Measurements from ENCODE around the gene ALDH1A3.

ALDH1A3 gene

DNA sequence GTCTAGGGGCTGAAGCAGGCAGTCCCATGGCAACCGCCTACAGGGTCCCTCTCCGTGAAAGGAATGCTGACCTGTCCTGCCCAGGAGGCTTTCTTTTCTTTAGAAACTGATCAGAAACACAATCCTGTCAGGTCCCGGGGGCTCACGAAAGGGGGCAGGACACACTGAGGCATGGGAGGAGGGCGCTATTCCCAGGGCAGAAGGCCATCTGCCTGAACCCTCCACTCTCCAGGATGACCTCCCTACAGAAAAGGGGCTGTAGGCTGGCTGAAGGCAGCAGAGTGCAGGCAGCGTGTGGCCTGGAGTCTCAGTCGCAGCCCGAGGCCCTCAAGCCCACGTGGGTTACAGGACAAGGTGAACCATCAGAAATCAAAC, 21.2 kb downstream of the ALDH1A3 start:
- in situ Hi-C loops (cut with HindIII; ENCODE audit: low sequenced_read_pairs): no loop called here

DNA sequence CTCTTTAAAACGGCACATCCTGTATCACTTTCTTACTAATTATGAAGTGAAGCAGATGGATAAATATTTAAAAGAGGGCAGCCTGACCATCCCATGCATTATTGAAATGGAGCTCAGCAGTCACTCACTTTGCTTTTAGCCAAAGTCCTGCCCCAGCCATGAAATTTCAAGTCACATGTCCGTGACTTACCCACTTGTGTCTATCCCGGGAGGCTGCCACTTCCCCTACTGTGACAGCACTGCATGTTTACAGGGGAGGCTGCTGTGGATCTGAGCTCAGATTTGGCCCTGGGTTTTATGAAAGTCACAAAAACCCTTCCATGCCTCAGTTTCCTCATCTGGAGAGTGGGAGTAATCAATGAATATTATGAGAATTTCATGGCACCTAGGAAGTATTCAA, 21.7 kb downstream of the ALDH1A3 start:
- in situ Hi-C loops (cut with HindIII; ENCODE audit: low sequenced_read_pairs): no loop called here

DNA sequence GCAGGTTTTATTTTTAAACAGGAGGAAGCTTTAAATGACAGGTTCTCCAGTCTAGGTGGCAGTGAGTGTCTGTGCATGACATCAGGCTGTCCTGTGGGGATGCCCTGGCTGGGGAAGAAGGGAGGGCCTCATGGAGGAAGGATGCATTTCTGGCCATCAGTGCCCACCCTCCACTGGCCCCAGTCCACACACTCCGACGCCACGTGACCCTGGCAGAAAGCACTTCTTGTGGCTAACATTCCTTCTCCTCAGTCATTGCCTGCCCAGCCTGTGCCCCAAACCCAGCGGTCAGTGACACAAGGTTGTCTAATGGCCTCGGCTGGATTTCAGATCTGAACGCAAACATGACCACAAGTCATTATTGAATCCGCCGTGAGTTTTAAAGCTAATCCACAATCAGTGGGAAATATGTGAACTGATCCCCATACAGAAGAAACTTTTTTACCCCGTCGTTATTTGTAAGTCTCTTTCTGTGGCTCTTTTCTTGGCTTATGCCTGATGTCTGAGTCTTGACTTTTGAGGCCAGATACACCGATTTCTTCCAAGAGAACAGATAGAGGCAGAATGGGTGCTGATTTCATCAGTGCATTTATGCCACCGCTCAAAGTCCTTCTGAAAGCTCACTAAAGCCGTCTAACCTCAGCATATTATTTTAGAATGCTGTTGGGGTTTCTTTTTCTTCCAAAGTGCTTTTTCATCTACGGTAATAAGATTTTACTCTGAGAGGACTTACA, 22.2 kb downstream of the ALDH1A3 start:
- in situ Hi-C loops (cut with HindIII; ENCODE audit: low sequenced_read_pairs): no loop called here

DNA sequence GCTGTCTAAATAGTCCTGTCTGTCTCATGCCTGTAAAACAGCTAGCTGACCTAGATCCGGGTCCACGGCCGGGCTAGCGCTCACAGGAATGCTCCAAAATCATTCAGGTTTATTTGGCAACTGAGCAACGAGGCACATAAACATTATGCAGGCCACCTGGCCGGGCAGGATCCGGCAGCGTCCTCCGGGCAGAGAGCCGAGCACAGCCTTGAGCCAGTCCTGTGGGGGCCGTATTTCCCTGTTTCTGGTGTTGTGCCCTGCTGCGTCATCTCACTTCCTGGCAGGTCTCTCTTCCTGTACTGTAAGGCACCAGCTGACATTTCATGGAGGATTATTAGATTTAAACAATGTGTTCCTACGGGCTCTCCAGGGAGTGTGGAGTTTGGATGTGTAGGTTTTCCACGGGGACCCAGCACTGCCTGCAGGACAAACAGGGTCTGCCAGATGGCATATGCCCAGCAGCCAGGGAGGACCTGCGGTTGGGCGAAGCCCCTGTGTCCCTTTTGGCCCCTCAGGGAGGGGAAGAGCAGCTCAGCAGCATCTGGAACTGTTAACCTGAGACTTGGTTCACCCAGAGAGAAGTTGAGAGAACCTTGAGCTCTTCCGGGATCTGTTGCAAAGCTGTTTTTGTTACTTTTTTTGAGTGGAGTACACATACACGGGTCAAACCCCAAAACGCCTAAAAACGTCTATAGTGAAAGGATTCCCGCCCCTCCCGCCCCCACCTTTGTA, 23.0 kb downstream of the ALDH1A3 start:
- in situ Hi-C loops (cut with HindIII; ENCODE audit: low sequenced_read_pairs): no loop called here

DNA sequence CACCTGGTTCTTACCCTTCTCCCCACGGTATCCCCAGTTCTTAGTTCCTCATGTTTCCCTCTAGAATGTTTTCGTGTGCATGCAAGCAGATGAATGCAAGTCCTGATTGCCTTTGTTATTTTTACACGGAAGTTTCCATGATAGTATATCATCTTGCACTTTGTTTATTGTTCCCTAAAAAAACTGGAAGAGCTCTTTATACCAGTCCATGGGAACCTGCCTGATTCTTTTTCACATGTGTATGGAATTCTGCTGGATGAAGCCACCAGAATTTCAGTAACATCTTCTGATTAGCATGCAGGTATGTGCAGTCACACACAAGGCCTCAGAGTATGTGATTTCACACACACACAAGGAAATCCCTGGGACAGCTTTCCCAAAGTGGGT, 23.5 kb downstream of the ALDH1A3 start:
- in situ Hi-C loops (cut with HindIII; ENCODE audit: low sequenced_read_pairs): no loop called here

DNA sequence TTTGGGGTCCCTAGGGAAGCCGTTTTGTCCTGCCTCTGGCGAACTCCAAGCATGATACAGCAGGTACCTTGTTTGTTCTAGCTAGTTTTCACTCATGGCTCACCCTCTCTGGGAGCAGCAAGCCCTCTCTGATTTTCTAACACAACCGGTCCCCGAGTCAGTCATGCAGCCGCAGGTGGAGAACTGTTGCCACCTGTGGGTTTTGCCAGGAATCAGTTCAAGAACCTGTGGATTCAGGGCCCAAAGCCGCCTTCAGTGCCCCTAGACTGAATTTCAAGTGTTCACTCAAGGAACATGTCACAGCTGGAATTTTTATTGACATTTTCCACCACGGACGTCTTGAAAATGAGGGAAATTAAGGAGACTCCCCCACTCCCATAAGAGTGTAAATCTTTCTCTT, 26.2 kb downstream of the ALDH1A3 start:
- in situ Hi-C loops (cut with HindIII; ENCODE audit: low sequenced_read_pairs): no loop called here

DNA sequence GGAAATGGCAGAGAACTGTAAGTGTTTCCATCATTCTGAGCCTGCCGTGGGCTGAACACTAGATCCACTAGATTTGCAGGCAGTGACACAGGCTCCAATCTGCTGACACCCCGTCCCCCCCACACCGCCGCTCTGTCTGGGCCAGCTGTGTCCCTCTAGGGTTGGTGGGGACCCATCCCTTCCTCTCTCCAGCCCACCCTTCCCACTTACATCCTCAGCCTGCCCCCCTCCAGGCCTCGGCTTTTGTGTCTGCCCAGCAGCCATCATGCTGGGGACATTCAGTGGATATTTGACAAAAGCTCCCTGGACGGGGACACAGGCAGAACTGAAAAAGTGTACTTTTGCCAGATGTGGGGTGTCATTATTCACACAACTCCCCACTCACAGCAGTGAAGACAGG, 28.8 kb downstream of the ALDH1A3 start:
- in situ Hi-C loops (cut with HindIII; ENCODE audit: low sequenced_read_pairs): no loop called here

DNA sequence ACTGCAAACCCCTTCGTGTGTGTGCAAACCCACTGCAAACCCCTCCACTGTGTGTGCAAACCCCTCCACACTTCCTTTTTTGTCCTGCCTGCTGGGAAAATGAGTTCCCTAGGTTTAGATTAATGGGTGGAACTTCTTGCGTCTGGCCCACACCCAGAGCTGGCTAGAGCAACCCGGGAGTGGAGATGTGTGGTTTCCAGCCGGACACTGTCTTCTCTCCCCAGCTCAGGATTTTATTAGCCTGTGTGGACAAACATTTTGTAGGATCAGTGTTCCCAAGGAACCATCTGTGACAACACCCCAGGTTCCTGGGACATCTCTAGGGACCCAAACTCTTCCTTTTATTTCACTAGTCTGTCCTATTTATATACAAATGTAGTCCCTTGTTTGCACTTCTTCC, 29.9 kb downstream of the ALDH1A3 start:
- in situ Hi-C loops (cut with HindIII; ENCODE audit: low sequenced_read_pairs): no loop called here

DNA sequence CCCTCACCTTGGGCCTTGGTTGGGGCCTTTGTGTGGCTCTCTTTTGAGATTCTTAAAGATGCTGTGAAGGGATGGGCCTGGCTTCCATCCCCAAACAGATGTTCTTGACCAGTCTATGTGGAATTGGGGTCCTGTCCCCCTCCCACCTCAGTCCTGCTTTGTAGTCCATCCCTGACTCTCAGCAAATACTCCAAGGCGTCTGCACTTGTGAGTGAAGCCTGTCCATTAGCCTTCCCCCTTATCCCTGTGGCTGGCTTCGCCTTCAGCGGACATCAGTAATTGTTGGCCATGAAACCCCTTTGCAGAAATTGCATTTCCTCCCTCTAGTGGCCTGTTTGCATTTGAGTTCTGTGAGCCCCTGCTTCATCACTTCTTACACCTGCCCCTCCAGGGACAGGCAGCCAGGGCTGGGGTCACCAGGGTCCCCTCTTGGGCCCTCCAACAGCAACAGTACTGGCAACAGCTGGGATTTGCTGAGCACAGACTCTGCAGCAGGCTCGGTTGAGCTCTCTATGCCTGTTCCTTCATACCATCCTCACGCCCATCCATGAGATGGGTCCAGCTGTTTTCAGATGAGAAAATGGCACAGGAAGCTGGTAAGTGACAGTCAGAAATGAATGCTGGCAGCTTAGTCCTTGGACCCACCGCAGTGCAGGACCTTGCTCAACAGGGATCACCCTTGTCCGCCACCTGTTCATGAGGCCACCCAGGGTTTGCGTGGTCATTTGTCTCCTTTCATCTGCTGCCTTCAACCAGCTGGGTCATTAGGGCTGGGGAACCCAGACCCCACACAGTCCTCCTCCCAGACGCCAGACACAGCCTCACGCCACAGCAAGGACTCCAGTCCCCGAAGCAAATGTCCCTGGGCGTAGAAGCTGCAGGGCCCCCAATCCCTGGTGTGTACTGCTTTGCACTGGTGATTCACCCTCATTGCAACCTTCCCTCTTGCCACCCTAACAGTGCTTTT, 30.6 kb downstream of the ALDH1A3 start:
- in situ Hi-C loops (cut with HindIII; ENCODE audit: low sequenced_read_pairs): no loop called here

DNA sequence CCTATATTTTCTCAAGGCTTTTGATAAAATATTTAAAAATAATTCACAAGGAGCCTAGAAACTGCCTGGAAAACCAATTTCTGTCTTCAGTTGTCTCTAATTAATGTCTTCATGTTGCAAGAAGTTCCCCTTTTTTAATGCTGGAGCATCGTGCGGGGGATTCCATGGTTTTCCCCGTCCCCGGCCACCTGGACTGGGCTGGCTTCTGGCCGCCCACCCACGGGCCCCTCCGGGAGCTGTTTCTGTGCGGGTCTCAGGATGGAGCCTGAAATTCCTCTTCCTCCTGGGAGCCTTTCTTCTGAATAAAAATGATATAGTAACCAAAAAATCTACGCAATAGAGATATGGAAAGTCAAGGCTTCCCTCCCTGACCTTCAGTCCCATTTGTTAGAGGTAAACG, 31.5 kb downstream of the ALDH1A3 start:
- in situ Hi-C loops (cut with HindIII; ENCODE audit: low sequenced_read_pairs): no loop called here

DNA sequence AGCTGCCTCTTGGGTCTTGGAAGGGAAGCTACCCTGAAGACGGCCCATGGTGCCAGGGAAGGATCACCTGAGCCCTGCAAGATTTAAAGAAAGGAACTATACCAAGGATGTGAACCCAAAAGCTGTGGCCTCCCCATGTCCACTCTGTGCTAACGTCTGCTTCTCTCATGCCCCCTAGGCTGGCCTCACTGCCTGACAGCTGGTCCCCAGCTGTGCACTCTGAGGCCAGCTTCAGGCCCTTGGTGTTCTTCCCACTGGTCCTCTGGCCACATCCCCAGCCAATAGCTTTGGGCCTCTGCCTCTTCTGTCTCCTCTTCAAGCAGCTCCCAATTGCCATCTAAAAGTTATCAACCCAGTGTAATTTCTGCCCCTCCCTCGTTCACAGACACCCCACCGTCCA, 34.3 kb downstream of the ALDH1A3 start:
- in situ Hi-C loops (cut with HindIII; ENCODE audit: low sequenced_read_pairs): no loop called here

DNA sequence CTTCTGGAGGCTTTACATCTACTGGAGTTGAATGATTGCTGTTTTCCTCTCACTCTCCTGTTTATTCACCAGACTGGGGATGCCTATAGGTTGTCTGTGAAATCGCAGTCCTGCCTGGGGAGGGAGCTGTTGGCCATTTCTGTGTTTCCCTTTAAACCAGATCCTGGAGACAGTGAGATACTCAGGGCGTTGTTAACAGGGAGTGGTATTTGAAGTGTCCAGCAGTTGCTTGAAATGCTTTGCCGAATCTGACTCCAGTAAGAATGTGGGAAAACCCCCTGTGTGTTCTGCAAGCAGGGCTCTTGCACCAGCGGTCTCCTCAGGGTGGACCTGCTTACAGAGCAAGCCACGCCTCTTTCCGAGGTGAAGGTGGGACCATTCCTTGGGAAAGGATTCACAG, 35.2 kb downstream of the ALDH1A3 start:
- in situ Hi-C loops (cut with HindIII; ENCODE audit: low sequenced_read_pairs): no loop called here

DNA sequence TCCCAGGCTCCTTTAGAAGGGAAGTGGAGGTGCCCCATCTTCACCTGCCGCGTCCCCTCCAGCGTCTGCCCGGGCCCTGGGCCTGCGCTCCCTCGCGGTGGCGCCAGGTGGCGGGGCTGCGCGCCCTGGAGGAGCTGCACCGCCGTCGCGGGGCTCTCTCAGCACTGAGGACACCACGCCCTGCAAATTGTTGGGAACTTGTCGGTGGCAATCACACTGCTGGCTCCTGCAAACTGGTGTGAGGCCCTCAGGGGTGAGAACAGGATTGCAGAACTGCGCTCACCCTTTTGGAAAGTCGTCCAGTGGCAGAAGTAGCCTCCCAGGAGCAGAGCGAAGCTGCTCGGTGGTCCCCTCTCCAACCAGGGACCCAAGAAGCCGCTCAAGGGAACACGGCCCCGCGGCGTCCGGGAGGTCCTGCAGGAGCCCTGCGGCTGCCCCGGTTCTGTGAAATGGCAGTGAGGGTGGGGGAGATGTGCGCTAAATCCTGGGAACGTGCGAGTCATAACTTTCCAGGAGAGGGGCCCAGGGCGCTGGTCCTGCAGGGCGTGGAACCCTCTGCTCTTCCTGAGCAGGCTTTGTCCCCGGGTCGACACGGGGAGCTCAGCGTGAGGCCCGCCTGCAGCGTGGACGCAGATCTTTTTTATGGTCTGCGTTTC, 38.5 kb downstream of the ALDH1A3 start:
- in situ Hi-C loops (cut with HindIII; ENCODE audit: low sequenced_read_pairs): no loop called here

DNA sequence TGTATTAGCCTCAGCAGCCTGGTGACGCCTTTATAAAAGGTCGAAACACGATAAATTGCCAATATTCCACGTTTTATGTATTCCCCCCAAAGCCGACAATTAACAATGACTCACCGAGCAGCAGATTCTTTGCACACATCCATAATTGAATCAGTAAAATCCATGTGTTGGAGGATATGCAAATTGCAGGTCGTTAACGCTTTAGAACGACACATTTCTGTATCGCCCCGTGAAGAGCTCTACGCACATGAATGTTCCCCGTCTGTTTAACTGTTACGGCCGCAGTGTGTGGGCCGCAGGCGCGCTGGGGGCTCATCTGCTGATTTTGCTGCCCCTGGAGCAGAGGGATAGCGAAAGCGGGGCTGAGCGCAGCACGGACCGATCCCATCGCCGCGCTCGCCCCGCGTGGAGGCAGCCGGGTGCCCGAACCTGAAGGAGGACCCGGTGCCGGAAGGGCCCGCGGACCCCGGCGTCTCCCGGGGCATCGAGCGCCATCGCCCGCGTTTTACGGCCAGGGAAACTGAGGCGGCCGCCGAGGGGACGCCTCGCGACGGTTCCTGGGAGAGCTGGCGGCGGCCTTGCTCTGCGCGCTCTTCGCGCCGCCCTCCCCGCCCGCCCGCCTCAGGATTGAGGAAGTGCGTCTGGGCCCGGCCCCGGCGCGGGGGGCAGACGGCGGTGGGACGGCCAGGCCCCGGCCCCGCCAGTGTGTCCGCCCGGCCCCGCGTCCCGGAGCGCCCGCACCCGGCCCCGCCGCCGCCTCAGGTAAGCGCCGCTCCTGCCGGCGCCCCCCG, 39.3 kb downstream of the ALDH1A3 start, which contains the start of gene LRRK1:
Gene LRRK1, plus strand, starts transcription at position 668 of the 791 bp plus-strand sequence. CDS start 5,276 bp downstream, outside the sequence.
- in situ Hi-C loops (cut with HindIII; ENCODE audit: low sequenced_read_pairs): no loop called here

DNA sequence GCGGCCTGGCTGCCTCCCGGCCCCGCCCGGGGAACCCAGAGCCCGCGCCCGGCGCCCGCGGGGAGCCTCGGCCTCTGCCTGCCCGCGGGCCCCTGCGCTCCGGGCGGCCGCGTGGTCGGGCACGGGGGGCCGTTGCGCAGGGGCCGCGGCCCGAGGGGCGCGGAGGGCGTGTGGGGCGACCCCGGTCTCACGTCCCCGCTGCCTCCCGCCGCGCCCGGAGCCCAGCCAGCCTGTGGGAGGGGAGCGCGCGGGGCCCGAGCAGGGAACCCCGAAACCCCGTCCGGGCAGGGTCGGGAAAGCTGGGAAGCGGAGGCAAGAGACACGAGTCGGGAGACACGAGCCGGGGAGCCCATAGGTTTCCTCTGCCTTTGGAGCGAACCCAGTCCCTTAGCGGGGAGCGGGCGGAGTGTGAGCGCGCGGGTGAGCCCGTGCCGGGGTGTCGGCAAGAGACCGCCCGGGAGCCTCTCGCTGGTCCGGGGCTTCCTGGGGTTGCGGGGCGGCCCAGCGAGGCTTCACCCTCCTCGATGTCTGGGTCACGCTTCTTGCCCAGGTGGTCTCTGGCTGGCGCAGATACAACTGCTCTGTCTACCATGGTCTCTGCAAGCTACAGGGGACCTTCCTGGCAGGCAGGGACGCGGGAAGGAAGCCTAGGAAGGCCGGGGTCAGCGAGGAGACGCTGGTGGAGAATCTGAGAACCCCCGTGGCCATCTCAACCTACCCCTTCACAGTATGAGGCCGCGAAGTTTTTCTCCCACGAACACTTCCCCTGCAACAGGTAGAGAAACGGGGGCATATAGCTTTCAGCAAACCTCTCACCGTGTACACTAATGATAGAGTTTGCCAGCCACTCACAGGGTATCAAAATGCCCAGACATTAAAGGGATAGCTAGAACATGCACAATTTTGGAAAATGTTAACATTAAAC, 40.1 kb downstream of the ALDH1A3 start:
- in situ Hi-C loops (cut with HindIII; ENCODE audit: low sequenced_read_pairs): loop anchor here (10.0 kb wide), 1 partner anchor 75 kb away; no protein-coding TSS in a partner anchor

DNA sequence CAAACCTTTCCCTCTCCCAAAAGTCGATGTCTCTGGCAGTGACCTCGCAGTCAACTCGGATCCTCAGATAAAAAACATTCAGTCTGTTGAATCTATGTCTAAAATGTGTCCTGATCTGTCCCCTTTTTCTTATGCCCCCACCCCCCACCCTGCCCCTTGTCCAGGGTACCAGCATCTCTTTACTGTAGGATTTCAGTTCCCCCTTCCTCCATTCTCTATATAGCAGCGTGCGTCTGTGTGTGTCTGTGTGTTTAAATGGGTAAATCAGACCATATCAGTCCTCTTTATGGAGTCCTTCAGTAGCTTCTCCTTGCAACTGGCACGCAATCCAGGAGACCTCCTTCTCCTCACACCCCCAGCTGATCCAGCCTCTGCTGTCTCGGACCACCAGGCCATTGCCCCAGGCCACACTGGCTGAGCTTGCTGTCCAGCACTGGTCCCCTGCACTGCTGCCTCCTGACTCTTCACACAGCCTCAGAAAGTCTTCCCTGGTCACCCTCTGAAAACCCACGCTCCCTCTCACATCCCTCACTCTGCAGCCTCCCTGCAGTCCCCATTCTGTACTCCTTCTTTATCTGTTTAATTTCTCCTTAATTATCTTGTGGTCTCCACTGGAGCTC, 41.0 kb downstream of the ALDH1A3 start:
- in situ Hi-C loops (cut with HindIII; ENCODE audit: low sequenced_read_pairs): loop anchor here (10.0 kb wide), 1 partner anchor 74 kb away; no protein-coding TSS in a partner anchor

DNA sequence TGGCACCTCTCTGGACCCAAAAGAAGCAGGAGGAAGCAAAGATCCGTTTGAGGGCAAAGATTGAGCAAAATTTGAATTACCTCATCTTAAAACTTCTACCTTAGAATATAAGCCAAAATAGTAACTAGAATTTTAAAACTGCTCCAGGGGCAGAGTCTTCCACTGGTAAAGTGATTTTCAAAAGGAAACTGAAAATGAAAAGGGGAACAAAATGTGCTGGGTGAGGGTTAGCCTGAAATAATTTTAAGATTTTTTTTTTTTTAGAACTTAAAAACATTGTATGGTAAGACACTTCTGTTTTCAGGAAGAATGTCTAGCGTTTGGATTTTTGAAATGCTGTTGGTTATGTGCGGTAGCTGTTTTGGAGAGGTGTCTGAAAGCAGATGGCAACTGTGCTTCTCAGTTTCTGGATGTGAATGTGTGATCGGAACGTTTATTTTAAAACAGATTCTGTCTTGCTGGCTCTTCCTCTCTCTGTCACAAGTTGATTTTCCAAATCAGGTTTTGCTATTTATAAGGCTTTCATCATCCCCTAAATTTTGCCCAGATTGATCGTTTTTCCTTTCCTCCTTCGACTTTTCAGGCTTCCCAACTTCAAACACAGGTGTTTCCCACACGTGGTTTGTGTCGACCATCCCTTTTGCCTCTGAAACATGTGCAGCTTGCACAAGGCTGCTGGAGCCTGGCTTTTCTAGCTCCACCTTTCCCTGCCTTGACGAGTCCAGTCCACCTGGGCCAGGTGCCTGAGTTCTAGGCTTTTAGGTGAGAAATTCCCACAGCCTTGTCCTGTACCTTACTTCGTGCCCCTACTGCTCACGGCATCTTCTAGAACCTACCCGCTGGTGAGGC, 42.8 kb downstream of the ALDH1A3 start:
- in situ Hi-C loops (cut with HindIII; ENCODE audit: low sequenced_read_pairs): loop anchor here (10.0 kb wide), 1 partner anchor 72 kb away; no protein-coding TSS in a partner anchor

Measured in endothelial cell of hepatic sinusoid (primary cell).